ENCODE measurements around the gene USB1. TPM values are rescaled to one million over a fixed set of nuclear protein-coding genes. Genes with fewer than 3 reads are reported as not detected.

Gene USB1
- total and polyA plus RNA-seq, 9 donors = 8.5 to 30.7 (median 22.5) TPM

GRCh38 chr16:58021661-58022551 lies 20.7 kb downstream of the USB1 start:
- no peak for DNase-seq
- Histone ChIP-seq H3K4me1 (ENCODE audit: insufficient read depth) (peaks cover 9% of the 10 kb centered on the region), H3K36me3 (no peaks in the 10 kb centered on the region), H3K27me3 (no peaks in the 10 kb centered on the region), H3K4me3 (no peak overlapping the region), H3K27ac (no peak overlapping the region), H3K9me3 (no peaks in the 10 kb centered on the region)
- TF ChIP-seq EP300 (IDR thresholded peaks at IDR 0.05) (no peak), POLR2A (IDR thresholded peaks at IDR 0.05) (no peak)
- TF ChIP-seq, protein P1, sequence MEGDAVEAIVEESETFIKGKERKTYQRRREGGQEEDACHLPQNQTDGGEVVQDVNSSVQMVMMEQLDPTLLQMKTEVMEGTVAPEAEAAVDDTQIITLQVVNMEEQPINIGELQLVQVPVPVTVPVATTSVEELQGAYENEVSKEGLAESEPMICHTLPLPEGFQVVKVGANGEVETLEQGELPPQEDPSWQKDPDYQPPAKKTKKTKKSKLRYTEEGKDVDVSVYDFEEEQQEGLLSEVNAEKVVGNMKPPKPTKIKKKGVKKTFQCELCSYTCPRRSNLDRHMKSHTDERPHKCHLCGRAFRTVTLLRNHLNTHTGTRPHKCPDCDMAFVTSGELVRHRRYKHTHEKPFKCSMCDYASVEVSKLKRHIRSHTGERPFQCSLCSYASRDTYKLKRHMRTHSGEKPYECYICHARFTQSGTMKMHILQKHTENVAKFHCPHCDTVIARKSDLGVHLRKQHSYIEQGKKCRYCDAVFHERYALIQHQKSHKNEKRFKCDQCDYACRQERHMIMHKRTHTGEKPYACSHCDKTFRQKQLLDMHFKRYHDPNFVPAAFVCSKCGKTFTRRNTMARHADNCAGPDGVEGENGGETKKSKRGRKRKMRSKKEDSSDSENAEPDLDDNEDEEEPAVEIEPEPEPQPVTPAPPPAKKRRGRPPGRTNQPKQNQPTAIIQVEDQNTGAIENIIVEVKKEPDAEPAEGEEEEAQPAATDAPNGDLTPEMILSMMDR (IDR thresholded peaks at IDR 0.05) = no peak
- intact Hi-C loops (cut with DNase I) = loop anchor here (5.0 to 10.0 kb wide), 4 partner anchors 100 to 473 kb away; partner anchors contain the start of genes CSNK2A2 (in 2 of the 4) and CFAP20 (in 1 of the 4)
- 68 to 83% (median 76%) methylated on average over 8 of the region's 8 CpGs for WGBS, 3 donors

GRCh38 chr16:58022601-58023371 lies 21.6 kb downstream of the USB1 start:
- WGBS, 3 donors = 5 to 11% (median 9%) methylated on average over 18 of the region's 18 CpGs
- Histone ChIP-seq H3K4me3 (no peak overlapping the region), H3K4me1 (ENCODE audit: insufficient read depth) (peaks cover 11% of the 10 kb centered on the region), H3K36me3 (no peaks in the 10 kb centered on the region), H3K9me3 (no peaks in the 10 kb centered on the region), H3K27ac (no peak overlapping the region), H3K27me3 (no peaks in the 10 kb centered on the region)
- TF ChIP-seq POLR2A (IDR thresholded peaks at IDR 0.05) (no peak), EP300 (IDR thresholded peaks at IDR 0.05) (no peak)
- TF ChIP-seq, protein P1 (IDR thresholded peaks at IDR 0.05) = no peak
- DNase-seq = peak; percentile 73 to 88 (median 81)
- intact Hi-C loops (cut with DNase I) = loop anchor here (5.0 to 10.0 kb wide), 4 partner anchors 100 to 472 kb away; partner anchors contain the start of genes CSNK2A2 (in 2 of the 4) and CFAP20 (in 1 of the 4)

DNA sequence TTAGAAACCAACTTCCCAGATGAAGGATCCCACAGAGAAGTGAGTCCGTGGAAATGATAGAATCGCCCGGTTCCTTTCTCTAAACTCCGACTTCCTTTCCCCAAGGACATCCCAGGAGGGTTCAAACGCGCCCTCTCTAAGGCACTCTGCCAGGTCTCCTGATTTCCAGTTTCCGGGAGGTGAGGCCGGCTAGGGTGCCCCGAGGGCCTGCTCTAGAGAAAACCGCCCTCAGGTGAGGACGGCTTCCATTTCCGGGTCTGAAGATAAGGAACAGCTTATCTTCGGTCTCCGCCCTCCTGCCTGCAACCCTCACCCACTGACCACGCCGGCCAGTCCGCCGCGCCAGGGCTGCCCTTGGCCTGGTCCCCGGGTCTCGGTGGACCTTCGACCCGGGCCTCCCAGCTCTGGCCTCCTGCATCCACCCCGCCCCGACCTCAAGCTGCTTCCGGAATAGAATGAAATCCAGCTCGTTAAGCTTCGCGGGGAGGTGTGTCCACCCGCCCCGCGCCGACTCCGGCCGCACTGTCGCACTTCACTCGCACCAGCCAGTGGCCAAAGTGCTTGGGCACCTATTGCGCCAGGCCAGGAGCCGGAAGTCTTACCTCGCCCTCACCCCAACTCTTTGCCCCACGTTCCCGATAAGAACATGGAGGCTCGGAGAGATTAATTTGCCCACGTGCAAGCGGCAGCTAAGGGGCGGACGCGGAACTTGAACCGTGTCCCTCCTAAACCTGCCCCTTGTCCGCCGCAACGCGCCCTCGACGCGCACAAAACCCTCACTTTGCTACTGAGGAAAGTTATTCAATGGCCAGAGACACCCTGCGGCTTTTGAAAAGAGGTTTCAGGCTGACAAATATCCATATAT lies 23.5 kb downstream of the USB1 start:
- 5 to 7% (median 6%) methylated on average over 45 to 57 of the region's 57 CpGs for WGBS, 3 donors

More for the DNA sequence above, 23.5 kb downstream of the USB1 start:
- TF ChIP-seq, protein P1 (IDR thresholded peaks at IDR 0.05) = no peak
- TF ChIP-seq POLR2A (IDR thresholded peaks at IDR 0.05) = no peak
- TF ChIP-seq EP300 (IDR thresholded peaks at IDR 0.05) = no peak
- H3K4me3 ChIP-seq = peak overlapping the region; percentile 56
- no peak overlapping the region for H3K27ac ChIP-seq
- peak in 1 of 5 donors; percentile 31 for DNase-seq
- H3K4me1 ChIP-seq (ENCODE audit: insufficient read depth) = peaks cover 11% of the 10 kb centered on the region
- H3K9me3 ChIP-seq = no peaks in the 10 kb centered on the region
- H3K36me3 ChIP-seq = no peaks in the 10 kb centered on the region
- no peaks in the 10 kb centered on the region for H3K27me3 ChIP-seq
- intact Hi-C loops (cut with DNase I) = loop anchor here (5.0 to 10.0 kb wide), 5 partner anchors 88 to 470 kb away; partner anchors contain the start of genes CFAP20 (in 2 of the 4) and CSNK2A2 (in 2 of the 4)
